Measurements from ENCODE around the gene TET1.

DNA sequence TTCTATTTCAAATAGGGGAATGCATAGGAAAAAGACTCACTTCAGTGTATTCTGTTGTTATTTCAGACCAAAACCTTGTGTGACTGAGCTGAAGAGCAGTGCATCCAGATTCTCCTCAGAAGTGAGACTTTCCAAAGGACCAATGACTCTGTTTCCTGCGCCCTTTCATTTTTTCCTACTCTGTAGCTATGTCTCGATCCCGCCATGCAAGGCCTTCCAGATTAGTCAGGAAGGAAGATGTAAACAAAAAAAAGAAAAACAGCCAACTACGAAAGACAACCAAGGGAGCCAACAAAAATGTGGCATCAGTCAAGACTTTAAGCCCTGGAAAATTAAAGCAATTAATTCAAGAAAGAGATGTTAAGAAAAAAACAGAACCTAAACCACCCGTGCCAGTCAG lies 12.0 kb downstream of the TET1 start:
- TF ChIP-seq, protein P1, sequence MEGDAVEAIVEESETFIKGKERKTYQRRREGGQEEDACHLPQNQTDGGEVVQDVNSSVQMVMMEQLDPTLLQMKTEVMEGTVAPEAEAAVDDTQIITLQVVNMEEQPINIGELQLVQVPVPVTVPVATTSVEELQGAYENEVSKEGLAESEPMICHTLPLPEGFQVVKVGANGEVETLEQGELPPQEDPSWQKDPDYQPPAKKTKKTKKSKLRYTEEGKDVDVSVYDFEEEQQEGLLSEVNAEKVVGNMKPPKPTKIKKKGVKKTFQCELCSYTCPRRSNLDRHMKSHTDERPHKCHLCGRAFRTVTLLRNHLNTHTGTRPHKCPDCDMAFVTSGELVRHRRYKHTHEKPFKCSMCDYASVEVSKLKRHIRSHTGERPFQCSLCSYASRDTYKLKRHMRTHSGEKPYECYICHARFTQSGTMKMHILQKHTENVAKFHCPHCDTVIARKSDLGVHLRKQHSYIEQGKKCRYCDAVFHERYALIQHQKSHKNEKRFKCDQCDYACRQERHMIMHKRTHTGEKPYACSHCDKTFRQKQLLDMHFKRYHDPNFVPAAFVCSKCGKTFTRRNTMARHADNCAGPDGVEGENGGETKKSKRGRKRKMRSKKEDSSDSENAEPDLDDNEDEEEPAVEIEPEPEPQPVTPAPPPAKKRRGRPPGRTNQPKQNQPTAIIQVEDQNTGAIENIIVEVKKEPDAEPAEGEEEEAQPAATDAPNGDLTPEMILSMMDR (IDR thresholded peaks at IDR 0.05 in 2 of 3, conservative IDR thresholded peaks at IDR 0.05 in 1 of 3; ENCODE audit: borderline replicate concordance in 1 of 3, insufficient read depth in 1 of 3, low read depth in 2 of 3, low read length in 2 of 3), result no peak
- TF ChIP-seq EGR1 (IDR thresholded peaks at IDR 0.05; ENCODE audit: low read depth) (no peak), POLR2AphosphoS5 (IDR thresholded peaks at IDR 0.05; ENCODE audit: low read depth, low read length) (no peak), RAD21 (IDR thresholded peaks at IDR 0.05; ENCODE audit: low read depth) (no peak), EZH2 (IDR thresholded peaks at IDR 0.05) (no peak)

Data from HCT116 (cell line).